Measurements from ENCODE around the gene RNH1. TPM values are rescaled to one million over a fixed set of nuclear protein-coding genes. Genes with fewer than 3 reads are reported as not detected.

Gene RNH1
- total RNA-seq, 1 experiment from 2014 or later, result 288 TPM

DNA sequence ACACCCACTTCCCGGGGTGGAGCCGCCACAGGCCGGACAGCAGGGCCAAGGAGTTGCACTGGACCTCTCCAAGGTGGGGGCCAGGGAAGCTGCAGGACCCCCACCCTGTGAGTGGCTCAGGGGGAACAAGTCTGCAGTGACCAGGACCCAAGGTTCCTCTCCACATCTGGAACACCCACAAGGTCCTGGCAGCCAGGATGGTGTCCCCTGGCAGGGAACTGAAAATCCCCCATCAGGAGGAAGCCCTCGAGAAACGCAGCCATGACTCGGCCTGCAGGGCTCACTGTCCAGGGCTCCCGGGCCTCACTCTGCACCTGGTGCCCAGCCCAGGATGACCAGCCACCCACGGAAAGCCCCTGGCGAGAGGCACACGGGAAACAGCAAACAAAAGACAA is 11.5 kb downstream of the RNH1 start:
- H3K9me3 Mint-ChIP-seq (ENCODE audit: unreplicated experiment), result no peaks in the 10 kb centered on the region
- intact Hi-C loops (cut with micrococcal nuclease), result no loop called here
- no peak for TF ChIP-seq CTCF (IDR thresholded peaks at IDR 0.05; ENCODE audit: unreplicated experiment)
- H3K4me1 Mint-ChIP-seq (ENCODE audit: insufficient read depth, unreplicated experiment), result peaks cover 9% of the 10 kb centered on the region
- ChIA-PET CTCF (no interaction called here), POLR2A (interaction anchor here (0.7 kb wide), 1 partner anchor 24 kb away, joined by 3 read pairs; no protein-coding TSS in a partner anchor)
- peaks cover 89% of the 10 kb centered on the region for H3K36me3 Mint-ChIP-seq (ENCODE audit: insufficient read depth, unreplicated experiment)
- H3K27ac Mint-ChIP-seq (ENCODE audit: low read depth, unreplicated experiment), result peak overlapping the region; percentile 75
- DNase-seq (ENCODE audit: unreplicated experiment), result no peak
- BruUV-seq (replicated peaks), result no TSS peak
- no peak overlapping the region for H3K4me3 Mint-ChIP-seq (ENCODE audit: unreplicated experiment)
- H3K27me3 Mint-ChIP-seq (ENCODE audit: insufficient read depth, unreplicated experiment), result no peaks in the 10 kb centered on the region

GRCh38 chr11:494761-495536 is 12.1 kb downstream of the RNH1 start:
- Mint-ChIP-seq H3K27ac (ENCODE audit: low read depth, unreplicated experiment) (no peak overlapping the region), H3K36me3 (ENCODE audit: insufficient read depth, unreplicated experiment) (peaks cover 83% of the 10 kb centered on the region), H3K4me1 (ENCODE audit: insufficient read depth, unreplicated experiment) (peaks cover 9% of the 10 kb centered on the region), H3K4me3 (ENCODE audit: unreplicated experiment) (no peak overlapping the region), H3K27me3 (ENCODE audit: insufficient read depth, unreplicated experiment) (no peaks in the 10 kb centered on the region), H3K9me3 (ENCODE audit: unreplicated experiment) (no peaks in the 10 kb centered on the region)
- intact Hi-C loops (cut with micrococcal nuclease), result no loop called here
- no TSS peak for BruUV-seq (replicated peaks)
- ChIA-PET POLR2A (interaction anchor here (0.7 kb wide), 1 partner anchor 24 kb away, joined by 3 read pairs; no protein-coding TSS in a partner anchor), CTCF (no interaction called here)
- no peak for TF ChIP-seq CTCF (IDR thresholded peaks at IDR 0.05; ENCODE audit: unreplicated experiment)
- no peak for DNase-seq (ENCODE audit: unreplicated experiment)

DNA sequence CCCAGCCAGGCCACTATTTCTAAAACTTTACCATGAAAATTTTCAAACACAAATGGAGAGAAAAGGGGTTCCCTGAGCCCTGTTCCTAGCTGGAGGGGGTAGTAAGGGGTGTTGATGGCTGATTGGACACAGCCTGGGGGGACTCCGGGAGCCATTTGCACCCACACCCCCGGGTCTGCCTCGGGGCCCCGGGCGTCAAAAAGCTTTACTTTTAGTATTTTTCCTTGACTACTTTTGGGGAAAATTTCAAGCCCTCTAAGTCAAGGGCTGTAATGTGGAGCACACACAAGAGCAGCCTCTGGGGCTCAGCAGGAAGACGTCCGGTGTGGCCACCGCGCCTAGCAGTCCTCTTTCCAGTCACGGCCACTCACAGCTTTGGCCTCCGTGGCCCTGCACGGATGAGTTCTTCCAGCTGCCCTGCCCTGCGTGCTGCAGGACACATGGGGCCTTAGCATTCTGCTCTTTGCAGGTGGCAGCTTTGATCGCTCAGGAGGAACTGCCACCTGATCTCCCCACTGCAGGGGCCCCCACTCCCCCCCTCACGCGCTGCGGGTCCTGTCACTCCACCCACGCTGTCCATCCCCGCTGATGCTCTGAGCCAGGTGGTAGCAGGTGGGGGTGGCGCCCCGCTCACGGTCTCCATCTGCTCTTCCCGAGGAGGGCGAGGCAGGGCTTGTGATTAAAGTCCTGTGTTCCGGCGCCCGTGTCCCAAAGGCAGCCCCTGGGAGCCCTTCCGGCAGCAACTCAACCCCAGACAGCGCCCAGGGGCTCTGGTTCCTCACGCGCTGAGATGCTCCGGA is 14.4 kb downstream of the RNH1 start:
- Mint-ChIP-seq H3K4me1 (ENCODE audit: insufficient read depth, unreplicated experiment) (peaks cover 8% of the 10 kb centered on the region), H3K36me3 (ENCODE audit: insufficient read depth, unreplicated experiment) (peaks cover 60% of the 10 kb centered on the region), H3K27ac (ENCODE audit: low read depth, unreplicated experiment) (no peak overlapping the region), H3K27me3 (ENCODE audit: insufficient read depth, unreplicated experiment) (no peaks in the 10 kb centered on the region), H3K9me3 (ENCODE audit: unreplicated experiment) (no peaks in the 10 kb centered on the region), H3K4me3 (ENCODE audit: unreplicated experiment) (no peak overlapping the region)
- TF ChIP-seq CTCF (IDR thresholded peaks at IDR 0.05; ENCODE audit: unreplicated experiment), result no peak
- ChIA-PET POLR2A (interaction anchor here (0.6 to 0.8 kb wide), 4 partner anchors 9 to 44 kb away, joined by 3 to 6 read pairs (median 4); no protein-coding TSS in a partner anchor), CTCF (no interaction called here)
- intact Hi-C loops (cut with micrococcal nuclease), result no loop called here
- no peak for DNase-seq (ENCODE audit: unreplicated experiment)
- BruUV-seq (replicated peaks), result no TSS peak

DNA sequence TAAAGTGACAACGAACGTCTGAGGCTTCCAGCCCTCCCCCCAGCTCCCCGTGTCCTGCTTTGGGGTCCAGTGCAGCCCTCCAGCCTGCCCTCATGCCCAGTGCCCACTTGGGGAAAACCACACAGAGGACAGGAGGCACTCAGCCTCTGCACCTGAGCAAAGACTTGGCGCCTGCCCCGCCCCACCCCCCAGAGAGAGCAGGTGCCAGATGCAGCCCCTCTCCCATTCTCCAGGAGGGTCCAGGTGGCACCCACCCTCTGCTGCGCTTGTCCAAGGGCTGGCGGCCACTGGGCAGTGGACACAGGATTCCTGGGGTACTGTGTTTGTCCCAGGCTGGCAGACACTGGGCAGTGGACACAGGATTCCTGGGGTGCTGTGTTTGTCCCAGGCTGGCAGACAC is 15.7 kb downstream of the RNH1 start:
- Mint-ChIP-seq H3K4me3 (ENCODE audit: unreplicated experiment) (no peak overlapping the region), H3K4me1 (ENCODE audit: insufficient read depth, unreplicated experiment) (no peaks in the 10 kb centered on the region), H3K9me3 (ENCODE audit: unreplicated experiment) (no peaks in the 10 kb centered on the region), H3K36me3 (ENCODE audit: insufficient read depth, unreplicated experiment) (peaks cover 47% of the 10 kb centered on the region), H3K27me3 (ENCODE audit: insufficient read depth, unreplicated experiment) (no peaks in the 10 kb centered on the region), H3K27ac (ENCODE audit: low read depth, unreplicated experiment) (no peak overlapping the region)
- no peak for DNase-seq (ENCODE audit: unreplicated experiment)
- CTCF ChIA-PET, result interaction anchor here (0.6 kb wide), 1 partner anchor 21 kb away, joined by 3 read pairs; no protein-coding TSS in a partner anchor
- POLR2A ChIA-PET, result interaction anchor here (0.6 kb wide), 1 partner anchor 13 kb away, joined by 4 read pairs; no protein-coding TSS in a partner anchor
- no peak for TF ChIP-seq CTCF (IDR thresholded peaks at IDR 0.05; ENCODE audit: unreplicated experiment)
- intact Hi-C loops (cut with micrococcal nuclease), result no loop called here
- BruUV-seq (replicated peaks), result no TSS peak
